Stimulated activated naive CD4-positive, alpha-beta T cell treated with Interleukin-2 at 50 U/mL for 16 hours (primary cell): ENCODE results near the gene CPNE9.
"Not testable (repeated sequence)": the region's sequence is repeated elsewhere in the genome, so short reads cannot be mapped to it uniquely, and the experiment has no call there.

Source experiments
- DNase-seq: peaks from one replicate; lab custom pipeline; 2025; lab: John Stamatoyannopoulos, UW

The CPNE9 gene

DNA sequence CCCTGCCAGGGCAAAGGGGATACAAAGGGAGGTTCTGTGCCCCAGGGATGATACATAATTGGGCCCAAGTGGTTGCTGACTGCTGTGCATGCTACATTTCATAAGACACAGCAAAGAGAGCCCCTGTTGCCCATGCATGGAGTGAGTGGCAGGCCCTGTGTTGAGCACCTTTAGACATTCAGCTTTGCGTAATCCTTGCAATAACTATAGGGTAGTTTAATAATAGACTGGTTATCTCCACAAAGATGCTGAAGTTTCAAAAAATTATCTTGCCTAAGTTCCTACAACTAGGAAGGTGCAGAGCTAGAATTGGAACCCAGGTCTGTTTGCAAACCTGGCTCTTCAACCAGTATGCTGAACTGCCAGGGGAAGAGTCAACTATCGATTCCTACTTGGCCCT is 44.4 kb downstream of the CPNE9 start:
- DNase-seq = no peak

- DNase-seq = no peak
Observed at GRCh38 chr3:9749296-9749644, 45.6 kb downstream of the CPNE9 start.

DNA sequence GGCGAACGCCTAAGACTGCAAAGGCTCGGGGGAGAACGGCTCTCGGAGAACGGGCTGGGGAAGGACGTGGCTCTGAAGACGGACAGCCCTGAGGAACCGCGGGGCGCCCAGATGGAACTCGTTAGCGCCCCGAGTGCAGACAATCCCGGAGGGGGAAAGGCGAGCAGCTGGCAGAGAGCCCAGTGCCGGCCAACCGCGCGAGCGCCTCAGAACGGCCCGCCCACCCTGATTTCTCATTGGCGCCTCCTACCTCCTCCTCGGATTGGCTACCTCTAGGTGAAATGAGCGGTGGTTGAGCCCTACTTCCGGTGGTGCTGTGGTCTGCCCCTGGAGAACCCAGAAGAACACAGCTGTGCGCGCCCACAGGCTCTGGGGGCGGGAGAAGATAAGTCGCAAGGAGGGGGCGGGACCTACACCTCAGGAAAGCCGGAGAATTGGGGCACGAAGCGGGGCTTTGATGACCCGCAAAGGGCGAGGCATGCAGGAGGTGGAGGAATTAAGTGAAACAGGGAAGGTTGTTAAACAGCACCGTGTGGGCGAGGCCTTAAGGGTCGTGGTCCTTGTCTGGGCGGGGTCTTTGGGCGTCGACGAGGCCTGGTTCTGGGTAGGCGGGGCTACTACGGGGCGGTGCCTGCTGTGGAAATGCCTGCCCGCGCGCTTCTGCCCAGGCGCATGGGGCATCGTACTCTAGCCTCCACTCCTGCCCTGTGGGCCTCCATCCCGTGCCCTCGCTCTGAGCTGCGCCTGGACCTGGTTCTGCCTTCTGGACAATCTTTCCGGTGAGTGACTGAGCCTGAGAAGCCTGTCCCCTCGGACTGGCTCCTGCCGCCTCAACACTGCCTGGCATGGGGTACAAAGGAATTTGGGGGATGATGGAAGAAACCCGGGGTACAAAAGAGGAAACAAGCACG is 46.3 kb downstream of the CPNE9 start, which contains the start of gene OGG1:
Gene OGG1, plus strand, starts transcription at position 308 of the 911 bp plus-strand sequence. Its CDS starts 335 bp downstream, at position 643.
- peak; percentile 97 for DNase-seq

- DNase-seq = no peak
Observed at GRCh38 chr3:9750556-9751411, 47.2 kb downstream of the CPNE9 start.

DNA sequence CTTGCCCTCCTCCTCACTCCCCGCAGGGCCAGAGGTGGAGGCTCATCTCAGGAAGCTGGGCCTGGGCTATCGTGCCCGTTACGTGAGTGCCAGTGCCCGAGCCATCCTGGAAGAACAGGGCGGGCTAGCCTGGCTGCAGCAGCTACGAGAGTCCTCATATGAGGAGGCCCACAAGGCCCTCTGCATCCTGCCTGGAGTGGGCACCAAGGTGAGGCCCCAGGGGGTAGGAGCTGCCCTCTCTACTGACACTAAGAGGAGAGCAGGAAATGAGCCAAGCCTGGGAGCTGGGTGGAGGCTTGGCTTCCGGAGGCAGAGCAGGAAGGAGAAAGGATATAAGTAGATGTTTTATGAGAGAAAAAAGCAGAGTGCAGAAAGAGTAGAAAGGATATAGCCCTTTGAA is 51.0 kb downstream of the CPNE9 start:
- no peak for DNase-seq

DNA sequence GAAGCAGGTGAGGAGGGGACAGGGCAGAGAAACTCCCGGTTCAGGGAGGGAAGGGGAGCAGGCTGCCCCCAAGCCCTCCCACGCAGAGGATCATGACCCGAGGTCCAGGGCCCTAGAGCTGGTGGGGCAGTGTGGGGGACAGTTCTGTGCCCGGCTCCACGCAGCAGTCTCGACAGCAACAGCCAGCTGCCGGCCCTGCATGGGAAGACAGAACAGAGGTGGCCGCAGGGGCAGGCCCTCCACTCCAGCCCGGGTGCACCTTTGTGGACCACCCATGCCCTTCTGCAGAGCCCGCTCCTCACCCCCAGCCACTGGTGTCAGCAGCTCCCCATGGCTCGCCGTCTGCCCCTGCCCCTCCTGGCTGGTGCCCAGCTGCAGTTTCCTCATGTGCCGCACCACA is 53.8 kb downstream of the CPNE9 start:
- no peak for DNase-seq

GRCh38 chr3:9760779-9761505 is 57.3 kb downstream of the CPNE9 start:
- DNase-seq = no peak

GRCh38 chr3:9761919-9762318 is 58.3 kb downstream of the CPNE9 start:
- DNase-seq = no peak

- no peak for DNase-seq
Observed at GRCh38 chr3:9762871-9763270, 59.2 kb downstream of the CPNE9 start.

- no peak for DNase-seq
Observed at GRCh38 chr3:9765865-9766264, 62.2 kb downstream of the CPNE9 start.

GRCh38 chr3:9767418-9767817 is 63.8 kb downstream of the CPNE9 start:
- no peak for DNase-seq

- no peak for DNase-seq
Observed at GRCh38 chr3:9768141-9768775, 64.6 kb downstream of the CPNE9 start.

DNA sequence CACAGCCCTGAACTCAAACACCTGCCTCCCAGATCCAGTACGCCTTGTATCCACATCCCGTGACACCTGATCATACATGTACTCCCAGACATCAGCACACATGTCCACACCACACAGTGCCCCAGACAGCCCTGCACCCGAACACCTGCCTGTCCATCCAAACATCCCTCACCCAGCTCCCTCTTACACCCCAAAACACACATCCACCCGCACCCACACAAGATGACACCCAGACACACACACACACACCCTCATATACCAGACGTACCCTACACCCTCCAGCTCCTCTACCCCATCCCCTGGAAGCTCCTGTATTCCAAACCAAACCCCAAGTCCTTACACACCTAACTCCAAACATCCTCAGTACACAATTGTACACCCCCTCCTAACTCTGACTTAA is 65.4 kb downstream of the CPNE9 start:
- DNase-seq = no peak

GRCh38 chr3:9769426-9770275 is 66.0 kb downstream of the CPNE9 start, which contains the start of gene CAMK1:
Gene CAMK1 (minus strand): TSS chr3:9769947. CDS start chr3:9767749, 2,198 bp downstream.
- peak; percentile 57 for DNase-seq

GRCh38 chr3:9770276-9770812 is 66.7 kb downstream of the CPNE9 start:
- no peak for DNase-seq

- DNase-seq = not testable (repeated sequence)
Observed at GRCh38 chr3:9771007-9771406, 67.4 kb downstream of the CPNE9 start.

GRCh38 chr3:9776896-9777693 is 73.5 kb downstream of the CPNE9 start:
- no peak for DNase-seq

DNA sequence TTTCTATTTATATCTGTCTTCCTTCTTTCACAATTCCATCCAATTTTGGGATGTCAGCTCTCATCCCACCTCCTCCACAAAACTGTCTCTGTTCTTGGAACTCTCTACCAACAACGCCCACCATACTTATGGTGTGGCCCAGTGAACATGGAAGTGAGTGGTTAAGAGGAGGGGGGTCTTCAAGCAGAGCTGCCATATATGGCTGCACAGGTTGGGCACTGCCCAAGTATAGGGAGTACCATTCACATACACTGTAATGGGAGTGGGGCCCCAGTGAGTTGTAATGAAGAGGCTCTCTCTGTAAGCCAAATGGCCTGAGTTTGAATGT is 74.0 kb downstream of the CPNE9 start:
- no peak for DNase-seq

DNA sequence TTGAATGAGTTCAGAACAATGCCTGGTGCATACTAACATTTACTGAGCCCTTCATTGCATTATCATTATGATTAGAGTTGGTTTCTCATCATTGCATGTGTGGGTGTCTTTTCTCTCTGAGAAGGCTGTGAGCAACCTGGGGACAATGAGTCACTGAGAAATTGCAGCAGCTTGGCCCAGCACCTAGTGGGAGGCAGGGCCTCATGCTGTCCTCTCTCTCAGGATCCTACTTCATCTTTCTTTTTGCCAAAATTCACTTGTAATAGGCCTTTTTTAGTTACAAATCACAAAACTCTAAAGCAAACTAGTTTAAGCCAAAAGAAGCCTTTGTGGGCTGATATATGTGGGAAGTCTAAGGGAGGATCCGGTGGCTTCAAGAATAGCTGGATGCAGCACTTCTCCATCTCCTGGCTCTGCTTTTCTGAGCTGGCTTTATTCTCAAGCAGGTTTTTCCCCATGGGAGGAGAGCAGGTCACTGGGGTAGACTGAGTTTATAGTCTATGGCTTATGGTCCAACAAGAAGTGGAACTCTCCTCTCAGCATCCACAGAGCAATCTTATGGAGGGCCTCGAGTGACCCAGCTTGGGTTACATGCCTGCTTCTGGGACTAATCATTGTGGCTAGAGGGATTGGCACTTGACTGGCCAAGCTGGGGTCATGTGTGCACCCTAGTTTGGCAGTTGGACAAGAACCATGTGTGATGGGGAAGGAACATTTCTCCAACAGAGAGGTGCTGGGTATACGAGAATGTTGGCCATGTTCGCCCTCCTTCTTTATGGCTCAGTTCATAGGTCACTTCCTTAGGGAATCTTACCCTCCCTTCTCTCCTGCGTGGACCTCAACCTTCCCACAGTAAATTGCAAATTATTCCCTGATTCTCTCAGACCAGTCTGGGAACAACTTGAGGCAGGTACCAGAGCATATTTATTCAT is 74.8 kb downstream of the CPNE9 start:
- DNase-seq = peak; percentile 72
